IMR-90 (cell line): ENCODE measurements around the gene KRT39. TPM values are rescaled to one million over a fixed set of nuclear protein-coding genes. Genes with fewer than 3 reads are reported as not detected.

Experiments used
- ATAC-seq: fragments of 200-7000 bp; cut with Tn5 transposase; 2 replicates; pipeline ENCODE4 v1.9.1; 2020; ENCODE audit warnings: low read depth, mild to moderate bottlenecking, moderate library complexity
- BruUV-seq: library from RNA; stranded (reverse); fragments of 400-500 nt; replicated peaks from 2 replicates; lab custom pipeline; 2021; lab: Mats Ljungman, UMichigan
- CTCF ChIA-PET: fragments of 300-600 bp; formaldehyde crosslinking; extraction: SDS; loops from one replicate; lab custom pipeline; 2021; ENCODE audit warnings: antibody characterized with exemption; lab: Yijun Ruan, JAX
- POLR2A ChIA-PET: fragments of 300-600 bp; sonication (Branson Sonifier 250); formaldehyde crosslinking; loops from one replicate; lab custom pipeline; 2022; ENCODE audit warnings: antibody characterized with exemption; ENCODE audit not compliant: unreplicated experiment; lab: Charles Lee
- DNase-seq: peaks from one replicate; pipeline ENCODE4 v3.0.0; 2013
- H2AFZ ChIP-seq: replicated peaks from 2 replicates; pipeline ENCODE3; 2013; ENCODE audit warnings: low read length, mild to moderate bottlenecking; ENCODE audit not compliant: poor library complexity
- H2AK5ac ChIP-seq: 2 replicates; pipeline ENCODE4 v1.6.1; 2013; ENCODE audit warnings: low read depth, low read length, inconsistent platforms
- H2AK9ac ChIP-seq: replicated peaks from 2 replicates; pipeline ENCODE3; 2013; ENCODE audit warnings: mild to moderate bottlenecking, low read depth, low read length, moderate library complexity; ENCODE audit not compliant: poor library complexity
- H2BK120ac ChIP-seq: 2 replicates; pipeline ENCODE4 v1.6.1; 2013; ENCODE audit warnings: low read depth, low read length, inconsistent platforms
- H2BK15ac ChIP-seq: 3 replicates; pipeline ENCODE4 v1.6.1; 2013; ENCODE audit warnings: low read depth, low read length, inconsistent platforms
- H2BK20ac ChIP-seq: 2 replicates; pipeline ENCODE4 v1.6.1; 2013; ENCODE audit warnings: low read depth, mild to moderate bottlenecking, inconsistent platforms, low read length, moderate library complexity
- H2BK5ac ChIP-seq: 2 replicates; pipeline ENCODE4 v1.6.1; 2013; ENCODE audit warnings: mild to moderate bottlenecking, low read depth, low read length, inconsistent platforms; ENCODE audit not compliant: poor library complexity, severe bottlenecking
- H3K14ac ChIP-seq: replicated peaks from 2 replicates; pipeline ENCODE4 v1.6.1; 2013; ENCODE audit warnings: low read depth, low read length, inconsistent platforms
- H3K18ac ChIP-seq: 2 replicates; pipeline ENCODE4 v1.6.1; 2013; ENCODE audit warnings: low read depth, low read length, control low read depth
- H3K23ac ChIP-seq: 2 replicates; pipeline ENCODE4 v1.6.1; 2013; ENCODE audit warnings: low read depth, low read length, inconsistent platforms
- H3K27ac ChIP-seq: 2 replicates; pipeline ENCODE4 v1.5.1; 2013; ENCODE audit warnings: mild to moderate bottlenecking, control low read depth, low read length; ENCODE audit not compliant: insufficient read depth
- H3K27me3 ChIP-seq: 2 replicates; pipeline ENCODE4 v1.6.1; 2013; ENCODE audit warnings: low read length; ENCODE audit not compliant: control insufficient read depth, insufficient read depth
- H3K36me3 ChIP-seq: 2 replicates; pipeline ENCODE4 v1.6.1; 2013; ENCODE audit warnings: low read length, mixed read lengths; ENCODE audit not compliant: control insufficient read depth, insufficient read depth
- H3K4ac ChIP-seq: 2 replicates; pipeline ENCODE4 v1.6.1; 2013; ENCODE audit warnings: low read depth, low read length, inconsistent platforms
- H3K4me1 ChIP-seq: 2 replicates; pipeline ENCODE4 v1.6.1; 2013; ENCODE audit warnings: low read length, mixed read lengths; ENCODE audit not compliant: control insufficient read depth, insufficient read depth
- H3K4me2 ChIP-seq: 2 replicates; pipeline ENCODE4 v1.6.1; 2013; ENCODE audit warnings: low read depth, mild to moderate bottlenecking, control low read depth, low read length, moderate library complexity
- H3K4me3 ChIP-seq: 2 replicates; pipeline ENCODE4 v1.5.1; 2013; ENCODE audit warnings: low read depth, mild to moderate bottlenecking, control low read depth, low read length, moderate library complexity; ENCODE audit not compliant: insufficient read depth
- H3K56ac ChIP-seq: 2 replicates; pipeline ENCODE4 v1.6.1; 2013; ENCODE audit warnings: low read length, inconsistent platforms; ENCODE audit not compliant: insufficient read depth; ENCODE audit errors: extremely low read depth
- H3K79me1 ChIP-seq, 2 experiments: 2 replicates each; pipeline ENCODE4 v1.6.1; 2013; ENCODE audit warnings: low read length in 2 of 2, inconsistent platforms in 1 of 2, low read depth in 1 of 2
- H3K9ac ChIP-seq: 2 replicates; pipeline ENCODE4 v1.6.1; 2013; ENCODE audit warnings: low read depth, low read length, control low read depth
- H3K9me1 ChIP-seq: 2 replicates; pipeline ENCODE4 v1.6.1; 2013; ENCODE audit warnings: low read length, inconsistent platforms; ENCODE audit not compliant: insufficient read depth
- H3K9me3 ChIP-seq: 2 replicates; pipeline ENCODE4 v1.6.1; 2013; ENCODE audit warnings: low read length; ENCODE audit not compliant: control insufficient read depth, insufficient read depth
- H4K20me1 ChIP-seq: 2 replicates; pipeline ENCODE4 v1.6.1; 2013; ENCODE audit warnings: low read length, inconsistent platforms; ENCODE audit not compliant: insufficient read depth
- H4K5ac ChIP-seq: 2 replicates; pipeline ENCODE4 v1.6.1; 2013; ENCODE audit warnings: mild to moderate bottlenecking, low read depth, low read length, control low read depth
- H4K8ac ChIP-seq, 2 experiments: 2 replicates each; pipeline ENCODE4 v1.6.1; 2013; ENCODE audit warnings: low read depth in 2 of 2, low read length in 2 of 2, control low read depth in 1 of 2, inconsistent platforms in 1 of 2
- H4K91ac ChIP-seq: 2 replicates; pipeline ENCODE4 v1.6.1; 2013; ENCODE audit warnings: low read depth, low read length, inconsistent platforms; ENCODE audit not compliant: insufficient read depth
- CHD1 ChIP-seq: IDR thresholded peaks from 2 replicates; pipeline ENCODE4 v1.6.1; 2012; ENCODE audit warnings: low read depth, low read length, improper control_type of control experiment
- FOS ChIP-seq: fragments of 150-350 bp; IDR thresholded peaks from 2 replicates; pipeline ENCODE4 v1.6.1; 2016; ENCODE audit warnings: low read depth, low read length
- MAZ ChIP-seq: IDR thresholded peaks from 2 replicates; pipeline ENCODE4 v1.6.1; 2012; ENCODE audit warnings: low read depth, mild to moderate bottlenecking, low read length, improper control_type of control experiment, moderate library complexity, borderline replicate concordance
- POLR2A ChIP-seq: IDR thresholded peaks from 2 replicates; pipeline ENCODE4 v1.6.1; 2012; ENCODE audit warnings: mild to moderate bottlenecking, low read depth, low read length
- RAD21 ChIP-seq: IDR thresholded peaks from 2 replicates; pipeline ENCODE4 v1.6.1; 2012; ENCODE audit warnings: low read length, improper control_type of control experiment
- RFX5 ChIP-seq: IDR thresholded peaks from 2 replicates; pipeline ENCODE4 v1.8.0; 2012; ENCODE audit warnings: low read depth, mild to moderate bottlenecking, low read length, moderate library complexity
- SMC3 ChIP-seq: fragments of 150-350 bp; IDR thresholded peaks from 2 replicates; pipeline ENCODE4 v1.6.1; 2016; ENCODE audit warnings: low read depth, mild to moderate bottlenecking, antibody characterized with exemption, low read length, moderate library complexity
- WGBS, 2 experiments: methylation state at CpG; one replicate each; pipeline versions ENCODE4 v1.1.5 to v1.1.7; 2013; ENCODE audit warnings: missing lambda C conversion rate in 2 of 2; ENCODE audit not compliant: insufficient read length in 1 of 2; ENCODE audit errors: extremely low coverage in 2 of 2; 5-methylcytosine and 5-hydroxymethylcytosine counted together
- dilution Hi-C: fragments of 300-500 bp; cut with HindIII; formaldehyde crosslinking; loops from one replicate; pipeline ENCODE4 v1.14.3; 2018; ENCODE audit warnings: low sequenced_read_pairs; ENCODE audit not compliant: unreplicated experiment
- in situ Hi-C: fragments of 300-500 bp; cut with MboI; formaldehyde crosslinking; loops from 3 replicates; pipeline ENCODE4 v1.14.3; 2019; ENCODE audit warnings: low sequenced_read_pairs, inconsistent platforms, mixed read lengths
- intact Hi-C: fragments of 100-400 bp; cut with micrococcal nuclease; formaldehyde crosslinking; loops from 2 replicates; pipeline ENCODE4 v1.10.0; 2022
- polyA plus RNA-seq, 3 experiments: library from polyadenylated mRNA; depleted of rRNA; stranded (reverse); fragments of >200 nt; gene quantifications; 2 replicates each; pipeline ENCODE4 v1.2.3, GENCODE V29; 2012; ENCODE audit warnings: low replicate concordance in 1 of 3
- total RNA-seq: library from RNA; depleted of rRNA; stranded (reverse); fragments of >200 nt; gene quantifications from 2 replicates; pipeline ENCODE4 v1.2.3, GENCODE V29; 2012

KRT39 gene
- total and polyA plus RNA-seq, 2 of the 4 experiments (the other 2 are of a cell fraction), result 0.15 TPM; not detected in 1

DNA sequence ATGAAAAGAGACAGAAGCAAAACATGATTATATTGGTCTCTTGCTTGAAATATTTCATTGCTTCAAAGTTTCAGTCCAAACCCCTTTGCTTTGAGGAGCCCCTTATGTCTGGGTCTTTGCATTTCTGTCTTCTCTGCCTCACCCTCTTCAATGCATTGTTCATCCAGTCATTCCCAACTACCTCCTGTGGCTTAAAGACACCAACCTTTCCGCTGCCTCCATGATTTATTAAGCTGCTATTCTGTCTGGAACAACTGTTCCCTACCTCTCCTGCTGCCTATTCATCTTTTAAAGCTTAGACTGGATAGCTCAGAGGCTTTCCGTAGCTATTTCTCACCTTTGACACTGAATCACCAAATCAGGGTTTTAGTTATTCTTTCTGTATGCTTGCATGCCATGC lies 30.6 kb upstream of the KRT39 start:
- no TSS peak for BruUV-seq

More for the DNA sequence above, 30.6 kb upstream of the KRT39 start:
- dilution Hi-C loops, result no loop called here
- Histone ChIP-seq H3K4me2 (no peak overlapping the region), H3K56ac (no peak overlapping the region), H2BK20ac (no peak overlapping the region), H3K79me1 (no peaks in the 10 kb centered on the region), H3K9me3 (no peaks in the 10 kb centered on the region), H3K36me3 (no peaks in the 10 kb centered on the region), H4K5ac (no peak overlapping the region), H3K4me1 (no peaks in the 10 kb centered on the region), H3K27ac (no peak overlapping the region), H4K20me1 (no peaks in the 10 kb centered on the region), H4K91ac (no peak overlapping the region), H3K18ac (no peak overlapping the region), H4K8ac (no peak overlapping the region), H3K14ac (no peak overlapping the region), H2AK5ac (no peak overlapping the region), H3K9me1 (no peaks in the 10 kb centered on the region), H2BK15ac (no peak overlapping the region), H3K9ac (no peak overlapping the region), H3K4ac (no peak overlapping the region), H3K27me3 (no peaks in the 10 kb centered on the region), H2BK5ac (no peak overlapping the region), H3K23ac (no peak overlapping the region), H2BK120ac (no peak overlapping the region), H3K4me3 (no peak overlapping the region), H2AK9ac (no peak overlapping the region), H2AFZ (no peak overlapping the region)
- ATAC-seq (no peak), DNase-seq (no peak)
- in situ Hi-C loops, result no loop called here
- POLR2A ChIA-PET, result no interaction called here
- WGBS, 2 experiments, result 35% methylated on average over 2 of the region's 2 CpGs; no CpG with 5 or more reads in 1 of the 2 experiments
- no peak for TF ChIP-seq RAD21
- no peak for TF ChIP-seq SMC3
- TF ChIP-seq MAZ, result no peak
- no peak for TF ChIP-seq FOS
- TF ChIP-seq RFX5, result no peak
- TF ChIP-seq POLR2A, result no peak
- no peak for TF ChIP-seq CHD1
- intact Hi-C loops, result no loop called here
- CTCF ChIA-PET, result no interaction called here
